ENCODE results near the gene CAMK1D. TPM values are rescaled to one million over a fixed set of nuclear protein-coding genes. Genes with fewer than 3 reads are reported as not detected.

The CAMK1D gene
- total RNA-seq, 6 experiments from 2014 or later, result 5.3 to 10.8 (median 9.5) TPM

DNA sequence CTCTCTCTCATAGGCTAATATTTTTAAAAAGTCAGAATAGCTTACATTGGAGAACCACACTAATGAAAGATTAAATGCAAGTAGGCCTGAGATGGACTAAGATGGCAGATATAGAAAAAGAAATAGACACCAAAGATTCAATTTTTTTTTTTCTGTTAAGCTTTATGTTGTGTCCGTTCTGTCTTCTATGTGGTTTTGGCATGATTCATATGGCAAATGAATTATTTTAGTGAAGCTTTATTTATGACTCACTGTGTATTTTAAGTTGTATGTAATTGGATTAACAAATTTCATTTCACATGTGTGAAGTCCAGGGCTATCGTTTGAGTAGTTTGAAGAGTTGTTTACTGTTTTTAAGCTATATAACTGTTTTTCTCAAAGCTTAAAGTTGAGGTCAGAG, 214.8 kb downstream of the CAMK1D start:
- 55% methylated on average over 2 of the region's 2 CpGs for WGBS (ENCODE audit: insufficient coverage, low coverage, low lambda C conversion rate, missing lambda C conversion rate)
- no peak for TF ChIP-seq CTCF (IDR thresholded peaks at IDR 0.05)
- TF ChIP-seq POLR2A (IDR thresholded peaks at IDR 0.05), result no peak
- no peak overlapping the region for H3K27ac ChIP-seq
- ATAC-seq (no peak), DNase-seq (no peak)
- H3K36me3 ChIP-seq, result no peaks in the 10 kb centered on the region
- H3K9me3 ChIP-seq, result no peaks in the 10 kb centered on the region
- no peak overlapping the region for H3K4me3 ChIP-seq
- no peaks in the 10 kb centered on the region for H3K4me1 ChIP-seq
- H3K27me3 ChIP-seq, result no peaks in the 10 kb centered on the region
- intact Hi-C loops (cut with DNase I), result no loop called here

DNA sequence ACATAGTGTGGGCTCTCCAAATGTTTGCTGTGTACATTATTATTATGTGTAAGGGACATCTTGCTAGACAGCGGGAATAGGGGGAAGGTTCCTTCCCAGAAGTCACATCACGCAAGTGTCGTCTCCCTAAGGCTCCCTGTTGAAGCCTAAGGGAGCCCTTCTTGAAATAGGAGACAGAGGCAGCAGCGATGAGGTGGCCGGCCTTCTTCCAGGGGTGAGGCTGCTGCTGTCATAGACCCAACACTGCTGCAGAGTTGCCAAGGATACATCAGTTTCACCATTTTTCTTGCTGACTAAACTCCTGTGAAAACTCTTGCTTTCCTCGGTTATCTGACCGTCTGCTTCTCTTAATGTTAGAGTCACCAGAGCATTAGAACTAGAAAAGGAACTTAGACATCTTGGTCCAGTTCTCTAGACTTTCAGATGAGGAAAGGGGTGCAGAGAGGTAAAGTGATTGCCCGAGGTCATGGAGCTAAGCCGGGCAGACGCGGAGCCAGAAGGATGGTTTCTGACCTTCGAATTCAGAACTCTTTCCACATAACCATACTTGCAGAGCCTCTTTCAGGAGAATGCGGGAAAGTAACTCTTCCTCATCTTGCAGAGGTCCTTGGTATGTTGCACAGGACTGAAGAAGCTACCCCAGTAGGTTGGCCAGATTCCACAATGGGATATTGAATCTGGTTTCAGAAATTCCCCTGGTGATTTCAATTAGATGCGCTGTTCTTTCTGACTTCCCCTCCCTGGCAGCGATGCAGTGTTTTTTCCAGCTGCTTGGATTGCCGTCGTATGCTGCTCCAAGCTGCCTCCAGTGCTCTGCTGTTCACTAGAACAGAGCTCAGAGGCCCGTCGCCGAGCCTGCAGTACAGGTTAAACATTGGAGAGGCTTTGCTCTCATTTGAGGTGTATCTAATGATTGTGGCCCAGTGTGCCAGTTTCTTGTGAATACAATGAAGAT, 217.1 kb downstream of the CAMK1D start:
- Histone ChIP-seq H3K27me3 (no peaks in the 10 kb centered on the region), H3K4me1 (no peaks in the 10 kb centered on the region), H3K27ac (no peak overlapping the region), H3K9me3 (no peaks in the 10 kb centered on the region), H3K4me3 (no peak overlapping the region), H3K36me3 (no peaks in the 10 kb centered on the region)
- whole genome bisulfite sequencing (ENCODE audit: insufficient coverage, low coverage, low lambda C conversion rate, missing lambda C conversion rate), result 72% methylated on average over 11 of the region's 20 CpGs
- TF ChIP-seq CTCF (IDR thresholded peaks at IDR 0.05), result no peak
- TF ChIP-seq POLR2A (IDR thresholded peaks at IDR 0.05), result no peak
- DNase-seq (no peak), ATAC-seq (peak in 3 of 4 donors; percentile 38 to 82 (median 50))
- intact Hi-C loops (cut with DNase I), result no loop called here

- intact Hi-C loops (cut with DNase I), result no loop called here
- Histone ChIP-seq H3K4me3 (no peak overlapping the region), H3K27ac (no peak overlapping the region), H3K4me1 (no peaks in the 10 kb centered on the region), H3K9me3 (no peaks in the 10 kb centered on the region), H3K27me3 (no peaks in the 10 kb centered on the region), H3K36me3 (no peaks in the 10 kb centered on the region)
- 78% methylated on average over 7 of the region's 7 CpGs for WGBS (ENCODE audit: insufficient coverage, low coverage, low lambda C conversion rate, missing lambda C conversion rate)
- no peak for DNase-seq
- no peak for ATAC-seq
- TF ChIP-seq POLR2A (IDR thresholded peaks at IDR 0.05) (no peak), CTCF (IDR thresholded peaks at IDR 0.05) (no peak)
Observed at GRCh38 chr10:12568391-12569009, 219.2 kb downstream of the CAMK1D start.

- H3K4me1 ChIP-seq, result no peaks in the 10 kb centered on the region
- H3K36me3 ChIP-seq, result no peaks in the 10 kb centered on the region
- H3K27me3 ChIP-seq, result no peaks in the 10 kb centered on the region
- ATAC-seq (no peak), DNase-seq (no peak)
- intact Hi-C loops (cut with DNase I), result no loop called here
- 83% methylated on average over 2 of the region's 3 CpGs for WGBS (ENCODE audit: insufficient coverage, low coverage, low lambda C conversion rate, missing lambda C conversion rate)
- no peaks in the 10 kb centered on the region for H3K9me3 ChIP-seq
- H3K4me3 ChIP-seq, result no peak overlapping the region
- TF ChIP-seq CTCF (IDR thresholded peaks at IDR 0.05) (no peak), POLR2A (IDR thresholded peaks at IDR 0.05) (no peak)
- H3K27ac ChIP-seq, result no peak overlapping the region
Observed at GRCh38 chr10:12572281-12572680, 222.9 kb downstream of the CAMK1D start.

Data from right lobe of liver (tissue), 6 donors.